Glutamatergic neuron (in vitro differentiated cells): ENCODE measurements around the gene UGT1A10. TPM values are rescaled to one million over a fixed set of nuclear protein-coding genes. Genes with fewer than 3 reads are reported as not detected.

Source experiments
- DNase-seq: peaks from one replicate; pipeline ENCODE4 v3.0.0; 2022
- H3K27ac Mint-ChIP-seq: one replicate; pipeline ENCODE4 v1.8.0; 2020; ENCODE audit warnings: mild to moderate bottlenecking, mixed read lengths, inconsistent platforms; ENCODE audit not compliant: unreplicated experiment
- H3K27me3 Mint-ChIP-seq: one replicate; pipeline ENCODE4 v1.8.0; 2020; ENCODE audit warnings: mild to moderate bottlenecking, moderate library complexity, mixed read lengths, inconsistent platforms; ENCODE audit not compliant: unreplicated experiment
- H3K36me3 Mint-ChIP-seq: one replicate; pipeline ENCODE4 v1.8.0; 2020; ENCODE audit warnings: mild to moderate bottlenecking, mixed read lengths, inconsistent platforms; ENCODE audit not compliant: unreplicated experiment
- H3K4me1 Mint-ChIP-seq: one replicate; pipeline ENCODE4 v1.8.0; 2020; ENCODE audit warnings: mild to moderate bottlenecking, low read depth, mixed read lengths, inconsistent platforms; ENCODE audit not compliant: unreplicated experiment
- H3K4me3 Mint-ChIP-seq: one replicate; pipeline ENCODE4 v1.8.0; 2020; ENCODE audit warnings: mild to moderate bottlenecking, mixed read lengths, inconsistent platforms; ENCODE audit not compliant: unreplicated experiment
- H3K9me3 Mint-ChIP-seq: one replicate; pipeline ENCODE4 v1.8.0; 2020; ENCODE audit warnings: mild to moderate bottlenecking, moderate library complexity, mixed read lengths, inconsistent platforms; ENCODE audit not compliant: unreplicated experiment
- total RNA-seq: library from RNA; stranded (reverse); fragmentation: NEBNext Ultra II Directional; extraction: Animal tissue kit (Norgen Biotek cat#: 25700); gene quantifications from one replicate; pipeline ENCODE4 v1.2.1, GENCODE V29; 2021; ENCODE audit not compliant: unreplicated experiment
- TF ChIP-seq, protein P1 (sequence below): fragments of 200-600 bp; sonication (generic); IDR thresholded peaks from one replicate; pipeline ENCODE4 v1.5.0; 2021; ENCODE audit not compliant: partially characterized antibody, unreplicated experiment

Gene UGT1A10
- total RNA-seq, 1 donor from 2014 or later: not detected

DNA sequence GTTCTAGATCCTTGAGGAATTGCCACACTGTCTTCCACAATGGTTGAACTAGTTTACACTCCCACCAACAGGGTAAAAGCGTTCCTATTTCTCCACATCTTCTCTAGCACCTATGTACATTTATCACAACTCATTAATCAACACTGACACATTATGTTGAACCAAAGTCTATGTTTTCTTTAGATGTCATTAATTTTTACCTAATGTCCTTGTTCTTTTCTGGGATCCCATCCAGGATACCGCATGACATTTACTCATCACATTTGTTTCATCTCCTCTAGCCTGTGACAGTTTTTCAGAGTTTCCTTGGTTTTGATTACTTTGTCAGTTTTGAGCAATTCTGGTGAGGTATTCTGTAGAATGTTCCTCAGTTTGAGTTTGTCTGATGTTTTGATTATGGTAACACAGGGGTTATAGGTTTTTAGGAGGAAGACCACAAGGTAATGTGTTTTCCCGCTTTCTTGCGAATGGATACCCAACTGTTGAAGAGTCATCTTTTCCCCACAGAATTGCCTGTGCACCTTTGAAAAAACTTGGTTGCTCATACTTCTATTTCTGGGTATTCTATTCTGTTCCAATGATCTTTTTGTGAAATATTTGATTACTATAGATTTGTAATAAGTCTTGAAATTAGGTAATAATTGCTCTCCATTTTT lies 32.5 kb downstream of the UGT1A10 start:
- Mint-ChIP-seq H3K9me3 (no peaks in the 10 kb centered on the region), H3K4me1 (no peaks in the 10 kb centered on the region), H3K36me3 (no peaks in the 10 kb centered on the region), H3K27ac (no peak overlapping the region), H3K4me3 (no peak overlapping the region), H3K27me3 (no peaks in the 10 kb centered on the region)
- TF ChIP-seq, protein P1, sequence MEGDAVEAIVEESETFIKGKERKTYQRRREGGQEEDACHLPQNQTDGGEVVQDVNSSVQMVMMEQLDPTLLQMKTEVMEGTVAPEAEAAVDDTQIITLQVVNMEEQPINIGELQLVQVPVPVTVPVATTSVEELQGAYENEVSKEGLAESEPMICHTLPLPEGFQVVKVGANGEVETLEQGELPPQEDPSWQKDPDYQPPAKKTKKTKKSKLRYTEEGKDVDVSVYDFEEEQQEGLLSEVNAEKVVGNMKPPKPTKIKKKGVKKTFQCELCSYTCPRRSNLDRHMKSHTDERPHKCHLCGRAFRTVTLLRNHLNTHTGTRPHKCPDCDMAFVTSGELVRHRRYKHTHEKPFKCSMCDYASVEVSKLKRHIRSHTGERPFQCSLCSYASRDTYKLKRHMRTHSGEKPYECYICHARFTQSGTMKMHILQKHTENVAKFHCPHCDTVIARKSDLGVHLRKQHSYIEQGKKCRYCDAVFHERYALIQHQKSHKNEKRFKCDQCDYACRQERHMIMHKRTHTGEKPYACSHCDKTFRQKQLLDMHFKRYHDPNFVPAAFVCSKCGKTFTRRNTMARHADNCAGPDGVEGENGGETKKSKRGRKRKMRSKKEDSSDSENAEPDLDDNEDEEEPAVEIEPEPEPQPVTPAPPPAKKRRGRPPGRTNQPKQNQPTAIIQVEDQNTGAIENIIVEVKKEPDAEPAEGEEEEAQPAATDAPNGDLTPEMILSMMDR: no peak
- DNase-seq: no peak

DNA sequence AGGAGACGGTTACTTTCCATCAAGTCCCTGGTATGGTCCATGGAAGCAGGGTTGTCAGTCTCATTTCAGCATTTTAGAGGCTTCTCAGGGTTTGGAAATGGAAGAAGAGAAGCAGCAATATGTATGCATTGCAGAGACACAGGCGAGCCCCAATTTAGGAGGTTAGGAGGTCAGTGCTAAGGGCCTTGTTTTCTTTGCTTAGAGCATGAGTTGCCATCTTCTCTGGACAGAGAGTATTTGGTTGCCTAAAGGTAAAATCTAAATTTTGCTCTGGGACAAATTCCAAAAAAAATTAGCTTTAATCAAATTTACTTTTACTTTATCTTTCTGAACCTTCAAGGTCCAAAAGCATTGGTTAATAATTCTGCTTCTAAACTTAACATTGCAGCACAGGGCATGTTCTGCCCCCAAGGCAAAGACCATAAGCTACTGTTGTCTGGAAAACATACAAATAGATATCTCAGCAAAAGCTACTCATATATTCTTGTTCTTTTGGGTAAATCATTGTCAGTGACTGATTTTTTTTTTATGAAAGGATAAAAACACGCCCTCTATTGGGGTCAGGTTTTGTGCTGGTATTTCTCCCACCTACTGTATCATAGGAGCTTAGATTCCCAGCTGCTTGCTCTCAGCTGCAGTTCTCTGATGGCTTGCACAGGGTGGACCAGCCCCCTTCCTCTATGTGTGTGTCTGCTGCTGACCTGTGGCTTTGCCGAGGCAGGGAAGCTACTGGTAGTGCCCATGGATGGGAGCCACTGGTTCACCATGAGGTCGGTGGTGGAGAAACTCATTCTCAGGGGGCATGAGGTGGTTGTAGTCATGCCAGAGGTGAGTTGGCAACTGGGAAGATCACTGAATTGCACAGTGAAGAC lies 35.3 kb downstream of the UGT1A10 start, which contains the start of gene UGT1A9:
Gene UGT1A9 (plus strand): TSS at position 609 of the 872 bp plus-strand sequence. CDS start 37 bp downstream, at position 646.
- H3K27ac Mint-ChIP-seq: no peak within 1 kb of the TSS
- TF ChIP-seq, protein P1: no peak
- no peak within 1 kb of the TSS for H3K4me3 Mint-ChIP-seq
- H3K4me1 Mint-ChIP-seq: peaks cover 9% of the 10 kb centered on the region
- no peak for DNase-seq
- H3K9me3 Mint-ChIP-seq: no peaks in the 10 kb centered on the region
- H3K27me3 Mint-ChIP-seq: no peaks in the 10 kb centered on the region
- no peaks in the 10 kb centered on the region for H3K36me3 Mint-ChIP-seq

DNA sequence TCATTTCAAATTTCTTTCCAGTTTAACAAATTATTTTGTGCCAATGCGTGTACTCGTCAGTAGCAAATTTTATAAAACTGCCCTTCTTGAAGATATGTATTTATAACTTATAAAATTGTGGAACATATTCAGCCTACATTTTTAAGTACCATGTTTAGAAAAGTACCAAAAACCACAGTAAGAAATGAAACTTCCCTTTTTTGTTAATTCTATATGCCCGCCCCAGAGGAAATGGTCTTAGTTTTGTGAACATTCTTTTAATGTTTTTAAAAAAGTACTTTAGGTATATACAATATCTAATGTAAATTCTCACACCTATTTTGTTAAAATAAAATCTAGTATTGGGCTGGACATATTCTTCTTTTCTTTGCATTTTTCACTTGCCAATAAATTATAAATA lies 36.6 kb downstream of the UGT1A10 start:
- no peak for DNase-seq

DNA sequence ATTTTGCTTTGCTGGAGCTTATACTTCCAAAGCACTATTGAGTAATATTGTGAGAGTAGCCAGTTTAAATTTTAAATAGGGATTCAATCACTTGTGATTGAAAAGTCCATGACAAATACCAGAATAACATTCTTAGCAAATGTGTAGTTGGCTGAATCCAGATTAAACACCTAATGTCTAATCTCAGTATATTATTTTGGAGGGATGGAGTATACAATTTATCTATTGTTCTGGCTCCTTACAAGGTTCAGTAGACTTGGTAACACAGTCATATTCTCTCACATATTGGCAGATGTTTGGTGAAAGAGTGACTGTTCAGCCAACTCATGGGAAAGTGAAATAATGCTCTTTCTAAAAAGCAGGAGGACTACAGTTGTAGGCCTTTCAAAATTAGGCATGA lies 37.6 kb downstream of the UGT1A10 start:
- no peaks in the 10 kb centered on the region for H3K36me3 Mint-ChIP-seq
- no peak overlapping the region for H3K27ac Mint-ChIP-seq
- TF ChIP-seq, protein P1: no peak
- H3K9me3 Mint-ChIP-seq: no peaks in the 10 kb centered on the region
- no peak overlapping the region for H3K4me3 Mint-ChIP-seq
- H3K4me1 Mint-ChIP-seq: peaks cover 9% of the 10 kb centered on the region
- no peaks in the 10 kb centered on the region for H3K27me3 Mint-ChIP-seq
- no peak for DNase-seq

More for the DNA sequence above, 36.6 kb downstream of the UGT1A10 start:
- Mint-ChIP-seq H3K9me3 (no peaks in the 10 kb centered on the region), H3K27ac (no peak overlapping the region), H3K27me3 (no peaks in the 10 kb centered on the region), H3K36me3 (no peaks in the 10 kb centered on the region), H3K4me3 (no peak overlapping the region), H3K4me1 (peaks cover 9% of the 10 kb centered on the region)
- TF ChIP-seq, protein P1: no peak

DNA sequence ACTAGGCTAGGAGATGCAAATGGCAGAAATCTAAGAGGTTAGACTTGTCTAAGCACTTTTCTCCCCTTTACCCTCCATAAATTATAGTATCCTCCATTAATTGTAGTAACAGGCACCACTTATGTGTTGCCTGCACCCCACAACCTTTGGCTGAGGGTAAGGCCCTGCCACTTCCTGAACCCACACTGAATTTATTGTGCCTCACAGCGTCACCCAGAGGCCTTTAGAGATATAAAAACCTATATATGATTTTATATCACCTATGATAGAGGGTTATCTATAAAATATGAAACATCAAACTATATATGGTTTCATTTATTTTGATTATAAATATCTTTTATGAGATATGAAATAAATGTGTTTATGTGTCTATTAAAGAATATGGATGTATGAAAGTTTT lies 38.1 kb downstream of the UGT1A10 start:
- no peaks in the 10 kb centered on the region for H3K9me3 Mint-ChIP-seq
- H3K27me3 Mint-ChIP-seq: no peaks in the 10 kb centered on the region
- TF ChIP-seq, protein P1: no peak

More for the DNA sequence above, 38.1 kb downstream of the UGT1A10 start:
- peaks cover 9% of the 10 kb centered on the region for H3K4me1 Mint-ChIP-seq
- no peak overlapping the region for H3K4me3 Mint-ChIP-seq
- no peak for DNase-seq
- H3K36me3 Mint-ChIP-seq: no peaks in the 10 kb centered on the region
- H3K27ac Mint-ChIP-seq: no peak overlapping the region
